Measurements from ENCODE around the gene GFOD1.

The GFOD1 gene

GRCh38 chr6:13421425-13422059 lies 65.9 kb downstream of the GFOD1 start:
- no peak for DNase-seq

- DNase-seq = no peak
Measured at GRCh38 chr6:13420269-13420668, 67.1 kb downstream of the GFOD1 start.

GRCh38 chr6:13419422-13420195 lies 67.8 kb downstream of the GFOD1 start:
- no peak for DNase-seq

GRCh38 chr6:13418844-13419243 lies 68.6 kb downstream of the GFOD1 start:
- no peak for DNase-seq

- no peak for DNase-seq
Measured at GRCh38 chr6:13417954-13418353, 69.4 kb downstream of the GFOD1 start.

GRCh38 chr6:13417431-13417830 lies 70.0 kb downstream of the GFOD1 start:
- no peak for DNase-seq

- no peak for DNase-seq
Measured at GRCh38 chr6:13415283-13415682, 72.1 kb downstream of the GFOD1 start.

GRCh38 chr6:13413900-13414555 lies 73.4 kb downstream of the GFOD1 start:
- no peak for DNase-seq

- DNase-seq = no peak
Measured at GRCh38 chr6:13413466-13413862, 73.9 kb downstream of the GFOD1 start.

- DNase-seq = no peak
Measured at GRCh38 chr6:13412639-13413465, 74.5 kb downstream of the GFOD1 start.

- DNase-seq = no peak
Measured at GRCh38 chr6:13412211-13412610, 75.2 kb downstream of the GFOD1 start.

- no peak for DNase-seq
Measured at GRCh38 chr6:13411484-13411883, 75.9 kb downstream of the GFOD1 start.

GRCh38 chr6:13409991-13410390 lies 77.4 kb downstream of the GFOD1 start:
- DNase-seq = no peak

- DNase-seq = no peak
Measured at GRCh38 chr6:13407709-13408695, 79.4 kb downstream of the GFOD1 start.

GRCh38 chr6:13407368-13407708 lies 80.1 kb downstream of the GFOD1 start:
- DNase-seq = no peak

GRCh38 chr6:13406781-13407180 lies 80.6 kb downstream of the GFOD1 start:
- no peak for DNase-seq

- DNase-seq = no peak
Measured at GRCh38 chr6:13405961-13406477, 81.4 kb downstream of the GFOD1 start.

GRCh38 chr6:13404892-13405254 lies 82.5 kb downstream of the GFOD1 start:
- DNase-seq = no peak

- DNase-seq = no peak
Measured at GRCh38 chr6:13404228-13404891, 83.0 kb downstream of the GFOD1 start.

GRCh38 chr6:13402711-13403110 lies 84.7 kb downstream of the GFOD1 start:
- DNase-seq = no peak

- DNase-seq = no peak
Measured at GRCh38 chr6:13400772-13401171, 86.6 kb downstream of the GFOD1 start.

All from NCI-H1048 (cell line).